GM19099 (cell line): ENCODE results near the gene CD164L2.

Source experiments
- POLR2A ChIP-seq: IDR thresholded peaks from 3 replicates; pipeline ENCODE4 v1.6.1; 2011; ENCODE audit warnings: low read depth; ENCODE audit not compliant: insufficient read length; ENCODE audit errors: extremely low read depth

CD164L2 gene

DNA sequence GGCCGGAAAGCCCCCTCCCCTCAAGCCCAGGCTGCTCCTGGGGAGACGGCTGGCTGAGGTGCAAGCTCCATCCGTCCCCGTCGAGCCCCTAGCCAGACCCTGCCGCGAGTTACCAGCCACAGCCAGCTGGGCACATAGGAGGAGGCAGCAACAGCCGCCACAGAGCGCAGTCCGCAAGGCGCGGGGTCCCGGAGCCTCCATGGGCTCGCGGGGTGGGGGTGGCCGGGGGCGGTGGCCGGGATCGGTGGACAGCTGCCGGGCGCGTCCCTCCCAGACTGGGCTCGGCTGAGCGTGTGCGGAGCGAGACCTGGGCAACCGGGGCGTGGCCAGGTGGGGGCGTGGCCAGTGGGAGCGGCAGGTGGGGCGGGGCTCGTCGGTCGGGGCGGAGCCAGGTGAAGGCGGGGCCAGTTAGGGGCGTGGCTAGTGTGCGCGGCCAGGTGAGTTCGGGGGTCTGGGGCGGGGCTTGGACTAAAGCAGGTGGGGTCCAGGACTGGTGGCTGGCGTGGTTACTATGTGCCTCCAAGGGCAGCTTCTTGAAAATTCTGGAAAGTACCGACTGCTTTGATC is at the start of gene CD164L2:
Gene CD164L2, minus strand, starts transcription at position 295 of the 567 bp plus-strand sequence. Its CDS starts 94 bp downstream, at position 201.
- no peak for TF ChIP-seq POLR2A

GRCh38 chr1:27431601-27431940 is 48.4 kb upstream of the CD164L2 start:
- no peak for TF ChIP-seq POLR2A

- TF ChIP-seq POLR2A: no peak
These were observed 47.9 kb upstream of the CD164L2 start for GRCh38 chr1:27430903-27431600.

GRCh38 chr1:27429029-27429425 is 45.9 kb upstream of the CD164L2 start:
- no peak for TF ChIP-seq POLR2A

DNA sequence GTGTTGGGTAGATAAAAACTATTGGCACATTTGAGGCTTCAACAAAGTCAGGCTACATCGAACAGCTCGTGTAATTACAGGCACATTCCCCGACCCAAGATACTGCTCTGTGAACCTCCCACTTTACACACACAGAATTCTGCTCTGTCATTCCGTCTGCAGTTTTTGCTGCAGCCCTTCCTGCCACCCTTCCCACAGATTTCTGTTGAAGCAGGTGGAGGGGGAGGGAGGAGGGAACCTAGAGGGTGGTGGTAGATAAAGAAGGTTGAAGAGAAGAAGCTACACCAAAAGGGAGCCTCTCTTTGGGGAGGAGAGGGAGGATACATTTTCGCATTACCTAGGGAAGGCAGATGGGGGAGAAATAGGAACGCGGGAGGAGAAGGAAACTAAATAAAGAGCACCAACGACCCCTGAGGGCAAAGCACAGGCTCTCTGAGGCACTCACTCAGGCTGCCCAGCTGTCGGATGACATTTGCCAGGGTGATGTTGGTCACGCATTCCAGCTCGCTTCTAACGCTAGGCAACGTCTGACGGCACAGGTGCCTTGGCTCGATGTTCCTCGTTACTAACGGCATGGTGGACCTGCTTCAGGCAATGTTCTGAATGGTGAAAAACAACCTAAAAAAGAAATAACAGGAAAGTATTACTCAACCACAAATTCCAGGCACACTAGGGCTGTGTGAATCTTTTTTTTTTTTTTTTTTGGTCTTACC is 45.3 kb upstream of the CD164L2 start:
- no peak for TF ChIP-seq POLR2A

DNA sequence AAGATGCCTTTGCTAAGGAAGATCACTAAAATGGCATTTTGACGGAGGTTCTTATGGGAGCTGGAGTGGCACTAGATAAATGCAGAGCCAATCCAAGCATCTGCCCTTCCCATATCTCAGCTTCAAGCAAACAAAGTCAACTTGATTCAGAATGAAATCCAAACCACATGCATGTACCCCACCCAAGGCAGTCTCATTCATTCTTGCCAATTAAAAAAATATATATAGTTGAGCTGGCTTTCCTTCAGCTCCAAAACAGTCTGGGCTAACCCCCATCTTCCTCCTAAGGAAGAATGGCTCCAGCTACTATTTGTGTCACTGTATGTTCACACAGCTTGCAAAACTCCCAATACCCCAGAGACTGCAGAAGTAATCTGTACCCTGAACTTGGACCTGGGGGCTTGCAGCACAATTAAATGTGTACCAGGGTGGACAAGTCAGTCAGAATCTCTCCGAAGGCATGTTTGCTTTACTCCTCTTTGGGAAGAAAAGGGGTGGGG is 44.7 kb upstream of the CD164L2 start:
- TF ChIP-seq POLR2A: no peak

- TF ChIP-seq POLR2A: no peak
These were observed 44.2 kb upstream of the CD164L2 start for GRCh38 chr1:27427329-27427728.

GRCh38 chr1:27423709-27424108 is 40.6 kb upstream of the CD164L2 start:
- TF ChIP-seq POLR2A: no peak

GRCh38 chr1:27418326-27419185 is 35.4 kb upstream of the CD164L2 start:
- no peak for TF ChIP-seq POLR2A

- TF ChIP-seq POLR2A: no peak
These were observed 34.6 kb upstream of the CD164L2 start for GRCh38 chr1:27417713-27418112.

DNA sequence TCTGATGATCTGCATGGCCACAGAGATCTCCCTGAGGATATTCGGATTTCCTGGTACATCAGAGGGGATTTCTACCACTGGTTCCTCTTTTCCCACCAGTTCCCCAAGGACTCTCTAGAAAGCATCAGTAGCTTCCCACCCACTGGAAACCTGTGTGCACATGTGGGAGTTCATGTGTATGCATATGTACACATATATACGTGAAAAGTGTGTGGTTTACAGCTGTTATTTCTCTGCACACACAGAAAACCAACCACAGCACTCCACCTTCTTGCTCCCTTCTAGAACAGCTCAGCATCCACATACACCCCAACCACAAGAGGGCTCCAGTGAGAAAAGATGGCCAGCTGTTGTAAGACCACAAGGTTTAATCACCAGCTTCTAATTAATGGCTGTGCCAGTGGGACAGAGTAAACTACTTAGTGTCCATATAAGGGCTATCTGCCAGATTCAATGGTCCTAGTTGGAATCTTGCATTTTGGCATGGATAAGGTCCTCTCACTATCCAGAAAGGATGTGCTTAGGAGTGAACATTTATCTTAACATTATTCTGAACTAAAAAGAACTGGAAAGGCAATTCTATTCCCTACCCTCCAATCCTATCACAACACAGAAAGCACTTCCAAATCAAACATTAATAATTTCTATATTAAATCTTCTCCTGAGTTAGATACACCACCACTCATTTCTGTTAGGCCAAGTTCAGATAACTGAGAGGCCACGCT is 33.4 kb upstream of the CD164L2 start:
- TF ChIP-seq POLR2A: no peak

GRCh38 chr1:27414091-27414490 is 31.0 kb upstream of the CD164L2 start:
- TF ChIP-seq POLR2A: no peak

- TF ChIP-seq POLR2A: no peak
These were observed 29.9 kb upstream of the CD164L2 start for GRCh38 chr1:27413004-27413403.

DNA sequence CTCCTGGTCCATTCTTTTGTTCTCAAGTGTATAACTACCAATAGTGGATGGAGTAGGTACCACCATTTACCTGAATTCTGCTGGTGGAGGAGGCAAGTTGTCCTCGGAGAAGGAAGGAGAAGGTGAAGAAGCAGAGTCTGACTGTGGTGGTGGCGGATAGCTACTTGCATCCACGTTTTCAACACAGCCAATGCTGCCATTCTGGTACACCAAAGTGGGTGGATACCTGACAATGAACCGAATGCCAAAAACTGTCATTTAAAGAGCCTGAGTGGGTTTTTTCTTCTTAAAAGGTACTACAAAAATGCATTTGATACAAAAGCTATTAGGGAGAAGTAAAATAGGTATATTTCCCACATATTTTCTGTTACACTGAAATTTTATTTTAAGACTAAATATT is 29.4 kb upstream of the CD164L2 start:
- TF ChIP-seq POLR2A: no peak

DNA sequence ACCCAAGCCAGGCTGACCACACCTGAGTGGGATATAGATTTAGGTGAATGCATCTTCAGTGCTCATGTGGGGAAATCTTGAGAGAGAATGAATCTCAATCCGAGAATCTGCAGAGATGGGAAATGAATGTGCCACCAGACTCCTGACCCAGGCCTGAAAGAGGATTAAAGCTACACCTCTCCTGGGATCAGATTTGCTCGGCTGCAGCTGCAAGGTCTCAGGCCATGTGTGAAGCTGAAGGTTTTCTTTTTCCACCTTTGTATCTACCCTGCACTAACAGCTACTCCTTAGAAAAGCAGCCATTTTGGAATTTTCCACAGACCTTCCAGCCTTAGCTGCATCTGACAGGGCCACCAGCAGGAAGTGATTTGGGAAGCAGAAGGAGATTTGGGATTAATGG is 27.6 kb upstream of the CD164L2 start:
- TF ChIP-seq POLR2A: no peak

DNA sequence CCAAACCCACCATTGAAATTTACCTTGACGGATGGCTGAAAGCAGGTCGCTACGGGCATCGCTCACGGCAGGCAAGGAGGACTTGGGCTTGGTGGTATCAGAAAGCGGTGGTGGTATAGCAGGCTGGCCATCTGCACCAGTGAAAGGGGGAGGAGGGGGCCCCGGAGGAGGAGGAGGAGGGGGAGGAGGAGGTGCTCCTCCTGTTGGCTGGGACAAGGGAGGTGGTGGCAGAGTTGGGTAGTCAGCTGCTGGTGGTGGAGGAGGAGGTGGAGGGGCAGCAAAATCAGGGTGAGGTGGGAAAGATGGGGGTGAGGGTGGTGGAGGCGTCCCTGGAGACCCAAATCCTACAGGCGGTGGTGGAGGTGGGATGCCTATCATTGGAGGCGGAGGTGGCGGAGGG is 26.5 kb upstream of the CD164L2 start:
- no peak for TF ChIP-seq POLR2A
